COR-L47 (cell line): ENCODE data around the gene FAM83C.
"Not testable (repeated sequence)": the region's sequence is repeated elsewhere in the genome, so short reads cannot be mapped to it uniquely, and the experiment has no call there.

ENCODE experiments used
- DNase-seq: peaks from one replicate; lab custom pipeline; 2025; lab: John Stamatoyannopoulos, UW

Gene FAM83C

GRCh38 chr20:35263532-35264341 is 28.5 kb downstream of the FAM83C start:
- no peak for DNase-seq

DNA sequence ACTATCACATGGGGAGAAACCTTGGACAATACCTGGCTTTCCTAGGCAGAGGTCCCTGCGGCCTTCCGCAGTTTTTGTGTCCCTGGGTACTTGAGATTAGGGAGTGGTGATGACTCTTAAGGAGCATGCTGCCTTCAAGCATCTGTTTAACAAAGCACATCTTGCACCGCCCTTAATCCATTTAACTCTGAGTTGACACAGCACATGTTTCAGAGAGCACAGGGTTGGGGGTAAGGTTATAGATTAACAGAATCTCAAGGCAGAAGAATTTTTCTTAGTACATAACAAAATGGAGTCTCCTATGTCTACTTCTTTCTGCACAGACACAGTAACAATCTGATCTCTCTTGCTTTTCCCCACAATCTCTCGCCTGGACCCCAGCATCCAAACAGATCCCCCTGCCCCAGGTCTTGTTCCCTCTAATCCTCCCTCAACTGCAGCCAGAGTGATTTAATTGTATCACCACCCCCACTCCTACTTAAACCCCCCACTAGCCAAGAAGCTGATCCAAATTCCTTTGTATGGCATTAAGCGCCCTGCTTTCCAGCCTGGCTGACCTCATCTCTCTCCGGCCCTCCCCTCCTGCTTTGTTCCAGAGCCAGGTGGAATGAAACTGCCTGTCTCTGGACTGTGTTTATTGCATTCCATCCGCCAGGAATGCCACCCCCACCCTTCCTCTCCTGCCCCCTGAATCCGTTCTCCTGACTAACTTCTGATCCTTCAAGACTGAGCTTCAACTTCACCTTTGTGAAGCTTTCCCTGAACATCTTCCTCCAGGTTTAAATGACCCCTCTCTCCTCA is 29.3 kb downstream of the FAM83C start:
- not testable (repeated sequence) for DNase-seq

DNA sequence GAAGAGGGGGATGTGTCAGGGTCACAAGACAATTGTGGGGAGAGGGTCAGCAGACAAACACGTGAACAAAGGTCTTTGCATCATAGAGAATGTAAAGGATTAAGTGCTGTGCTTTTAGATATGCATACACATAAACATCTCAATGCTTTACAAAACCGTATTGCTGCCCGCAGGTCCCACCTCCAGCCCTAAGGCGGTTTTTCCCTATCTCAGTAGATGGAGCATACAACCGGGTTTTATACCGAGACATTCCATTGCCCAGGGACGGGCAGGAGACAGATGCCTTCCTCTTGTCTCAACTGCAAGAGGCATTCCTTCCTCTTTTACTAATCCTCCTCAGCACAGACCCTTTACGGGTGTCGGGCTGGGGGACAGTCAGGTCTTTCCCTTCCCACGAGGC is 29.9 kb downstream of the FAM83C start:
- not testable (repeated sequence) for DNase-seq

- DNase-seq = no peak
Observed at GRCh38 chr20:35260426-35260825, 31.8 kb downstream of the FAM83C start.

GRCh38 chr20:35257175-35257909 is 34.9 kb downstream of the FAM83C start:
- DNase-seq = no peak

DNA sequence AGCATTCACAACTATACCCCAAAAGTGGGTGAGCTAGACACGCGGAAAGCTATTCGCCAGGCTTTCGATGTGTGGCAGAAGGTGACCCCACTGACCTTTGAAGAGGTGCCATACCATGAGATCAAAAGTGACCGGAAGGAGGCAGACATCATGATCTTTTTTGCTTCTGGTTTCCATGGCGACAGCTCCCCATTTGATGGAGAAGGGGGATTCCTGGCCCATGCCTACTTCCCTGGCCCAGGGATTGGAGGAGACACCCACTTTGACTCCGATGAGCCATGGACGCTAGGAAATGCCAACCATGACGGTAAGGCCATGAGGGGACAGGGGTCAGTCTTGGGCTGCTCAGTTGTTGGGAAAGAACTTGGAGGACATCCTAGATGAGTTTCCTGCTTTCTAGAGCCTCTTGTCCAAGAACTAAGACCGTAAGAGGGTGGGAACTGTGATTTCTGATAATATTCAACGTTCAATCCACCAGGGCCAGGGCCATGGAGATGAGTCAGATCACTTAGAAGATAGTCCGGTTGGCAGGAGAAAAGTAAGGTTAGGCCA is 37.7 kb downstream of the FAM83C start:
- no peak for DNase-seq

- DNase-seq = no peak
Observed at GRCh38 chr20:35253010-35253409, 39.2 kb downstream of the FAM83C start.

- not testable (repeated sequence) for DNase-seq
Observed at GRCh38 chr20:35252598-35252997, 39.6 kb downstream of the FAM83C start.

DNA sequence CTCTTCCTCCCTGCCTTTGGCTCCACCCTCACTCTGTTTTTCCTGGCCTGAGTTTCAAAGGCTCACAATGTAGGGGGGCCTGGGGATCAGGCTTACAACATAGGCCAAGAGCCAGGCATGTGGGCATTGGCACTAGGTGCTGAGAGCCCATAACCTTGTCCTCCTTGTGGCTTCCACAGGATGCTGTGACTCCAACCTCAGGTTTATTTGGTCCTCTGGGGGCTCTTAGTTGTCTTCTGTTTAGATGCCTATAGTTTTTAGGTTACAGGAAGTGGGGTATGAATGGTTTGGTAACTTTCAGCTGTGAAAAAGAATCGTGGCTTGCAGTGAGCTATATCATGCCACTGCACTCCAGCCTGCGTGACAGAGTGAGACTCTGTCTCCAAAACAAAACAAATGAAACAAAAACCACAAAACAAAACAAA is 40.2 kb downstream of the FAM83C start:
- DNase-seq = no peak

DNA sequence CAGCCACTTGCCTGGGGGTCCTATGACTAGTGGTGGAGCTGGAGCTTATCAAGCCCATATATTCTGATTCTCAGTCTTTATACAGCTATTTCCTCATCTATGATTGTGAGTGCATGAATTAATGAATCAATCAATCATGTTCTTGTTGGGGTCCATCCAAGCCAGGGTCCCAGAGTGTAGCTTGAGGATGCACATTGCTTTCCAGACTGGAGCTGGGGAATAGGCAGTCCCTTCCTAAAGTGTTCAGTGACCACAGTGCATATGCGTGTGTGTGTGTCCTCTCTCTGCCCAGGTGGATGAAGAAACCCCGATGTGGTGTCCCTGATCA is 40.6 kb downstream of the FAM83C start:
- DNase-seq = no peak

GRCh38 chr20:35248641-35249475 is 43.4 kb downstream of the FAM83C start:
- DNase-seq = no peak

- no peak for DNase-seq
Observed at GRCh38 chr20:35246723-35247122, 45.5 kb downstream of the FAM83C start.

GRCh38 chr20:35243986-35244385 is 48.2 kb downstream of the FAM83C start:
- no peak for DNase-seq

DNA sequence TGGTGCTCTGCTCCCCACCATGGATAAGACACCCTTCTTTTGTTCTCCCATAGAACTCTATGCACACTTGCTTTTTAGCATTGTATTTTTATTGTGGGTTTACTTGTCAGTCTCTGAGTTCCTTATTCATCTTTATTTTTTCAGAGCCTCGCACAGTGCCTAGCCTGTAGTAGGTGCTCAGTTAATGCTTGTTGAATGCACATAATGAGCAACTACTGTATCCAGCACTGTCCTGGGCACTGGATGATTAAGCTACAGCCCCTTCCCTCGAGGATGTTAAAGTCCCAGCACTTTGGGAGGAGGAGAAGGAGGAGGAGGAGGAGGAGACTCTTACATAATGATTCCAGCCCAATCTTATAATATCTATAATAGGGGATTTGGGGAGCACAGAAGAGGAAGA is 48.9 kb downstream of the FAM83C start:
- DNase-seq = no peak

GRCh38 chr20:35240811-35241293 is 51.4 kb downstream of the FAM83C start:
- DNase-seq = no peak

- no peak for DNase-seq
Observed at GRCh38 chr20:35240083-35240810, 52.0 kb downstream of the FAM83C start.

DNA sequence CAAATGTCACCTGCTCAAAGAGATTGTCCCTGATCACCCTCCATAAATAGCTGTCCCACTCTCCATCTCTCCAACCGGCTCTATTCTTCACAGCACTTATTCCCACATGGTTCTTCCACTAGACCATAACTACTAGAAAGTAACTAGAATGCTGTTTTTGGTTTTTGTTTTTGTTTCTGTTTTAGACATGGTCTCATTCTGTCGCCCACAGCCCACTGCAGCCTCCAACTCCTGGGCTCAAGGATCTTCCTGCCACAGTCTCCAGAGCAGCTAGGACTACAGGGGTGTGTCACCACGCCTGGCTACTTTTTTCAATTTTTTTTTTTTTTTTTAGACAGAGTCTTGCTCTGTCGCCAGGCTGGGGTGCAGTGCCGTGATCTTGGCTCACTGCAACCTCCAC is 53.5 kb downstream of the FAM83C start:
- DNase-seq = no peak

DNA sequence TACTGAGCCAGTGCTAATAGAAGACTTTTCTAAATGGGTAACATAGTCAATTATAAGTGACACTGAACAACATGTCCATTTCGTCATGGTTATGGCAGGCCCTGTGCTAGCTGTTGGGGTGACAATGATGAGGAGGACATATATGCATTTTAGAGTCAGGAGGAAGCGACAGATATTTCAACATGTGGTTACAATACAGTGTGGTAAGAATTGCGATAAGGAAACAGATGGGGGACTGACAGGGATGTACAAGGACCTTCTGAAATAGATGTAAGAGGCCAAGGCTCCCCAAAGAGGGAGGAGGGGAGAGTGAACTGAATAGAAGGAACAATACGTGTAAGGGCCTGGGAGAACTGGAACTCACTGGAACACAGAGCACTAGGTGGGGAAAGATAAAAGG is 54.1 kb downstream of the FAM83C start:
- DNase-seq = no peak

- no peak for DNase-seq
Observed at GRCh38 chr20:35237486-35237885, 54.7 kb downstream of the FAM83C start.

DNA sequence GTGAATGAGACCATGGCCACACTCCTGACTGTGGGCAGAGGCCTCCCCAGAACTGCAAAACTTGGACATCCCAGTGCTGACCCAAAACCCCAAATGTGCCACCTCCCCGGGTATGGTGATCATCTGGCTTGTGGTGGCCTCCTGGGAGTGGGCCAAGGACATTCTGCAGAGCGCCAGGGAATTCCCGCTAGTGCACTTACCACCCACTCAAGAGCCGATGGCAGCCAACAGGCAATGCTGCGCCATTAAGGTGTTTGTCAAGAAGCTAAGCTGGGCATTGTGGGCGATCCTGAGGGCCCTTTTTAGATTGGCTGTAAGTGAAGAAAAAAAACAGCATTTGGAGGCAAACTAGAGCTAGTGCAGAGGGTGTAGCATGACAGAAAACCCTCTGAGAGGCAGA is 56.3 kb downstream of the FAM83C start:
- DNase-seq = no peak
